Prostate gland (tissue), 2 donors: ENCODE measurements around the gene SLC66A2. TPM values are rescaled to one million over a fixed set of nuclear protein-coding genes. Genes with fewer than 3 reads are reported as not detected.

Experiments used
- DNase-seq: peaks from one replicate; pipeline ENCODE4 v3.0.0-alpha.2; 2019; ENCODE audit warnings: low spot score
- H3K27ac ChIP-seq, 2 donors: fragments of 200-600 bp; sonication (generic); 2 replicates each; pipeline ENCODE4 v1.5.1; 2017 to 2019
- H3K27me3 ChIP-seq: fragments of 200-600 bp; sonication (generic); replicated peaks from 2 replicates; pipeline ENCODE4 v1.5.1; 2019; ENCODE audit not compliant: insufficient read depth
- H3K36me3 ChIP-seq, 2 donors: fragments of 200-600 bp; sonication (generic); 1 replicate in 1 of 2; 2 replicates in 1 of 2; pipeline versions ENCODE4 v1.5.1 to v1.8.1; 2017 to 2019
- H3K4me1 ChIP-seq: fragments of 200-600 bp; sonication (generic); replicated peaks from 2 replicates; pipeline ENCODE4 v1.5.1; 2019
- H3K4me3 ChIP-seq, 2 donors: fragments of 200-600 bp; sonication (generic); 2 replicates each; pipeline ENCODE4 v1.5.1; 2017 to 2019
- H3K9me3 ChIP-seq: fragments of 200-600 bp; sonication (generic); 2 replicates; pipeline ENCODE4 v1.5.1; 2017
- POLR2A ChIP-seq: fragments of 450-650 bp; IDR thresholded peaks from one replicate; pipeline ENCODE4 v1.6.1; 2016; ENCODE audit warnings: antibody characterized with exemption, mild to moderate bottlenecking
- POLR2AphosphoS5 ChIP-seq: sonication (generic); formaldehyde crosslinking; IDR thresholded peaks from one replicate; pipeline ENCODE4 v1.6.1; 2017; ENCODE audit warnings: antibody characterized with exemption
- WGBS: methylation state at CpG from one replicate; pipeline ENCODE4 v1.1.5; 2018; 5-methylcytosine and 5-hydroxymethylcytosine counted together
- intact Hi-C: fragments of 100-400 bp; cut with DNase I; formaldehyde crosslinking; loops from one replicate; pipeline ENCODE4 v1.14.2; 2022
- total RNA-seq, 2 donors: library from RNA; depleted of rRNA; stranded (reverse); fragments of >200 nt; gene quantifications; one replicate each; pipeline ENCODE4 v1.1.0, GENCODE V29; 2016
- TF ChIP-seq, protein P1 (sequence below), 4 experiments: fragments of 200-600 bp in 2 of 4; fragments of 450-650 bp in 2 of 4; sonication (generic) in 2 of 4; IDR thresholded peaks; 1 replicate in 3 of 4; 2 replicates in 1 of 4; pipeline ENCODE4 v1.5.1; 2016 to 2019; ENCODE audit warnings: antibody characterized with exemption in 4 of 4, mild to moderate bottlenecking in 2 of 4, moderate library complexity in 2 of 4

SLC66A2 gene
- total RNA-seq, 2 donors from 2014 or later, result 37.6 to 74.1 TPM

DNA sequence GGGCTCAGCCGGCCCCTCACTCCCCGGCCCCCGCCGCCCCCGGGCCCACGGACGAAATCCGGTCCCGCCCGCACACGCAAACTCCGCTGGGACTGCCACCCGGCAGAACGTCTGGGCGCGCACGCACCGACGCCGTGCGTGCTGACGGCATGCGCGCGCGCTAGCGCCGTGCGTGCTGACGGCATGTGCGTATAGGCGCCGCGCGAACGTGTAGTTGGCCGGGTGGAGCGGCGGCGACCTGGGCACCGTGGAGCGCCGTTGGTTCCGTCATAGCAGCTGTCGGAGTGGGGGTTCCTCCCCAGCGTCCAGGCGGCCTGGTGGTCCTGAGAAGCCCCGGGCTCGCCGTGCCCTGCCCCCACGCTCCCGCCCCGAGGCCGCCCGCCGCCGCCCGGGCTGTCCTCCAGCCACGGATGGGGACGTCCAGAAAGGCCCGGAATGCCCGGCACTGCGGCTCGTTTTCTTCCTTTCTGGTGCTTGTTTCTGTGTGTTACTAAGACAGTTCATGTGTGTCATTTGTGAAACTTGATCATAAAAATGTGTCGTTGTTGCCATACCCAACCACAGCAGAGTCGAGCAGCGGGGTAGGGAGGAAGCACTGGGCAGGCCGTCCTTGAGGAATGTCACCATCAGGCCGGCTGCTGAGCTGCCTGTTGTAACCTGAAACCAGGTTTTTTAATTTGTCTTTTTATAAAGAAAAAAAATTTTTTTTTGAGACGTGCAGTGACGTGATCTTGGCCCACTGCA is 37.2 kb upstream of the SLC66A2 start, which contains the start of gene TXNL4A:
Gene TXNL4A, minus strand, starts transcription at position 113 of the 744 bp plus-strand sequence. CDS start 171 bp downstream, outside the sequence.
- Histone ChIP-seq H3K36me3 (no peaks in the 10 kb centered on the region), H3K27me3 (no peaks in the 10 kb centered on the region), H3K4me1 (no peaks in the 10 kb centered on the region), H3K4me3 (peak within 1 kb of the TSS; percentile 80 to 90), H3K9me3 (no peaks in the 10 kb centered on the region), H3K27ac (peak within 1 kb of the TSS; percentile 91 to 96)
- intact Hi-C loops, result loop anchor here (2.0 to 5.0 kb wide), 2 partner anchors 22 to 44 kb away; partner anchors contain the start of gene RBFA
- TF ChIP-seq POLR2AphosphoS5, result peak; percentile 58
- TF ChIP-seq POLR2A, result peak; percentile 66
- TF ChIP-seq, protein P1, sequence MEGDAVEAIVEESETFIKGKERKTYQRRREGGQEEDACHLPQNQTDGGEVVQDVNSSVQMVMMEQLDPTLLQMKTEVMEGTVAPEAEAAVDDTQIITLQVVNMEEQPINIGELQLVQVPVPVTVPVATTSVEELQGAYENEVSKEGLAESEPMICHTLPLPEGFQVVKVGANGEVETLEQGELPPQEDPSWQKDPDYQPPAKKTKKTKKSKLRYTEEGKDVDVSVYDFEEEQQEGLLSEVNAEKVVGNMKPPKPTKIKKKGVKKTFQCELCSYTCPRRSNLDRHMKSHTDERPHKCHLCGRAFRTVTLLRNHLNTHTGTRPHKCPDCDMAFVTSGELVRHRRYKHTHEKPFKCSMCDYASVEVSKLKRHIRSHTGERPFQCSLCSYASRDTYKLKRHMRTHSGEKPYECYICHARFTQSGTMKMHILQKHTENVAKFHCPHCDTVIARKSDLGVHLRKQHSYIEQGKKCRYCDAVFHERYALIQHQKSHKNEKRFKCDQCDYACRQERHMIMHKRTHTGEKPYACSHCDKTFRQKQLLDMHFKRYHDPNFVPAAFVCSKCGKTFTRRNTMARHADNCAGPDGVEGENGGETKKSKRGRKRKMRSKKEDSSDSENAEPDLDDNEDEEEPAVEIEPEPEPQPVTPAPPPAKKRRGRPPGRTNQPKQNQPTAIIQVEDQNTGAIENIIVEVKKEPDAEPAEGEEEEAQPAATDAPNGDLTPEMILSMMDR (IDR thresholded peaks at IDR 0.05), result peak in 2 of 4 experiments; percentile 4 to 15
- WGBS, result under 1% methylated on average over 58 of the region's 71 CpGs
- DNase-seq, result peak; percentile 75

DNA sequence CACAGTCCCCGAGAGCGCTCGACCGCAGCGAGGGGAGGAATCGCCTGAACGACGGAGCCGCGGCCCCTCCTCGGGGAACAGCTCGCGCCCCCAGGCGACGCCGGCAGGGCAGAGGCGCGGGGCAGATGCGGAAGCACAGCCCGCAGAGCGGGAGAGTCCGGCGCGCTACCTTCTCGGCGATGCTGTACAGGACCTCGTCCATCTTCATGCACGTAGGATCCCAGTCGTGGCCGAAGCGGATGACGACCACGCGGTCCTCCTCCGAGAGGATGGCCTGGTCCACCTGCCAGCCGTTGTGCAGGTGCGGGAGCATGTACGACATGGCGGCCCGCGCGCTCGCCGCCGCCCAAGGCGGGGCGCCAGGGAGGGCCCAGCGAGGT is 36.6 kb upstream of the SLC66A2 start:
- peak overlapping the region; percentile 80 to 90 for H3K4me3 ChIP-seq
- H3K27ac ChIP-seq, result peak overlapping the region; percentile 91 to 96
- H3K4me1 ChIP-seq, result peaks cover 3% of the 10 kb centered on the region
- under 1% methylated on average over 46 of the region's 48 CpGs for WGBS
- no peaks in the 10 kb centered on the region for H3K36me3 ChIP-seq
- TF ChIP-seq POLR2A, result no peak
- TF ChIP-seq, protein P1 (IDR thresholded peaks at IDR 0.05), result peak in 3 of 4 experiments; percentile 9 to 41 (median 33)
- H3K27me3 ChIP-seq, result no peaks in the 10 kb centered on the region
- H3K9me3 ChIP-seq, result no peaks in the 10 kb centered on the region
- intact Hi-C loops, result loop anchor here (2.0 to 5.0 kb wide), 2 partner anchors 23 to 44 kb away; partner anchors contain the start of gene RBFA
- peak; percentile 32 for DNase-seq

DNA sequence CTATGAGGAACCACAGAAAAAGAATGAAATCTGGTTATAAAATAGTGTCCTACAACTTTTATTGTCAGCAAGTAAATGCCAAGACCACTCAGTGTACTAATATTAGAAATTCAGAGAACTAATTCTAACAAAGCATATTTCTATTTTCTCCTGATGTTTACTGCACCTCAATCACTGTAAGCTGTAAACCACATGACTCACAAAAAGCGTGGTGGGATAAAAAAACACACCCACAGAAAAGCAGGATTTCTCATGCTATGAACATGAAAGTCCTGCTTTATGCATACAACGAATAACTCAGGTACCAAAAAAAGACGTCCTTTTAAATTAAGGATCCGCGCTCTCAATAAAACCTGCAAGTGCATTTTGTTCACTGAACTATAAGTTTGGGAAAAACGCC is 36.1 kb upstream of the SLC66A2 start:
- Histone ChIP-seq H3K27me3 (no peaks in the 10 kb centered on the region), H3K36me3 (no peaks in the 10 kb centered on the region), H3K27ac (peak overlapping the region; percentile 91 to 96), H3K4me3 (peak overlapping the region; percentile 80 to 90), H3K4me1 (peaks cover 3% of the 10 kb centered on the region), H3K9me3 (no peaks in the 10 kb centered on the region)
- under 1% methylated on average over 6 of the region's 6 CpGs for WGBS
- intact Hi-C loops, result loop anchor here (5.0 kb wide), 1 partner anchor 45 kb away; the partner anchor contains the start of gene RBFA
- DNase-seq, result no peak
- TF ChIP-seq POLR2A, result no peak

DNA sequence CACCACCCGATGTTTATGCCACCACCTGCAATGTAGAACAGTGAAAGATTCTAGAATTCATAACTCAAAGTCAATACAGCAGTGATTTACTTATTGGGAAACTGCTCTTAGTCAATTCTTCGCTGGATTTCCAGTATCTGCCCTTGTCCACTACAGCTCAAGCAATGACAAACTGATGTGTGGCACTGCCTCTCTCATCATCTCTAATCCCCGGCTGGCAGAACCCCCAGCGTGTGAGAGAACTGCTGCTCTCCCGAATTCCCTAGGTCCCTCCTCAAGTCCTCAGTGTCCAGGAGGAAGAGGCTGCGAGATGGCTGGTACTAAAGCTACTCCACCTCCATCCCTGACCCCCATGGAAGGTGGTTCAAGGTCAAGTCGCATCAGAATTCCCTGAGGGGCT is 35.3 kb upstream of the SLC66A2 start:
- no peak for DNase-seq
- H3K9me3 ChIP-seq, result no peaks in the 10 kb centered on the region
- H3K4me1 ChIP-seq, result peaks cover 3% of the 10 kb centered on the region
- WGBS, result 43% methylated on average over 7 of the region's 7 CpGs
- H3K27me3 ChIP-seq, result no peaks in the 10 kb centered on the region
- no peak for TF ChIP-seq POLR2A
- H3K36me3 ChIP-seq, result no peaks in the 10 kb centered on the region
- intact Hi-C loops, result loop anchor here (5.0 kb wide), 1 partner anchor 46 kb away; the partner anchor contains the start of gene RBFA
- H3K27ac ChIP-seq, result no peak overlapping the region
- H3K4me3 ChIP-seq, result no peak overlapping the region

DNA sequence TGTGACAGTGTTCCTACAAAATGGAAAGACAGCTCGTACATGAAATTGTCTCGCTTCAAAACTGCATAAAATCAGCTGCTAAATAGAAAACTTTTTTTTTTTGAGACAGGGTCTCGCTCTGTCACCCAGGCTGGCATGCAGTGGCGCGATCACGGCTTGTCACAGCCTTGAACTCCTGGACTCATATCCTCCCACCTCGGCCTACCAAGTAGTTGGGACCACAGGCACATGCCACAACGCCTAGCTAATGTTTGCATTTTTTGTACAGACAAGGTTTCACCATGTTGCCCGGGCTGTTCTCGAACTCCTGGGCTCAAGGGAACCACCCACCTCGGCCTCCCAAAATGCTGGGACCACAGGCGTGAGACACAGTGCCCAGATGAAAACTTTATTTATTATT is 33.7 kb upstream of the SLC66A2 start:
- DNase-seq, result no peak
- intact Hi-C loops, result loop anchor here (5.0 kb wide), 1 partner anchor 47 kb away; the partner anchor contains the start of gene RBFA
- Histone ChIP-seq H3K9me3 (no peaks in the 10 kb centered on the region), H3K36me3 (no peaks in the 10 kb centered on the region), H3K4me3 (no peak overlapping the region), H3K27ac (no peak overlapping the region), H3K4me1 (peaks cover 3% of the 10 kb centered on the region), H3K27me3 (no peaks in the 10 kb centered on the region)
- WGBS, result 90% methylated on average over 12 of the region's 12 CpGs
- TF ChIP-seq, protein P1 (IDR thresholded peaks at IDR 0.05), result no peak
- TF ChIP-seq POLR2A (no peak), POLR2AphosphoS5 (no peak)
